Stimulated activated CD4-positive, alpha-beta T cell treated with anti-CD3 and anti-CD28 coated beads, Interleukin-4, amount 100 ng/mL, for 24 hours (primary cell): ENCODE measurements around the gene KRTAP10-12.

Experiments used
- DNase-seq: peaks from one replicate; pipeline ENCODE4 v3.0.0-alpha.2; 2020

The KRTAP10-12 gene

GRCh38 chr21:44712203-44713028, 15.4 kb downstream of the KRTAP10-12 start:
- DNase-seq, result no peak

GRCh38 chr21:44713130-44713529, 16.2 kb downstream of the KRTAP10-12 start:
- no peak for DNase-seq

GRCh38 chr21:44713846-44714245, 16.9 kb downstream of the KRTAP10-12 start:
- no peak for DNase-seq

DNA sequence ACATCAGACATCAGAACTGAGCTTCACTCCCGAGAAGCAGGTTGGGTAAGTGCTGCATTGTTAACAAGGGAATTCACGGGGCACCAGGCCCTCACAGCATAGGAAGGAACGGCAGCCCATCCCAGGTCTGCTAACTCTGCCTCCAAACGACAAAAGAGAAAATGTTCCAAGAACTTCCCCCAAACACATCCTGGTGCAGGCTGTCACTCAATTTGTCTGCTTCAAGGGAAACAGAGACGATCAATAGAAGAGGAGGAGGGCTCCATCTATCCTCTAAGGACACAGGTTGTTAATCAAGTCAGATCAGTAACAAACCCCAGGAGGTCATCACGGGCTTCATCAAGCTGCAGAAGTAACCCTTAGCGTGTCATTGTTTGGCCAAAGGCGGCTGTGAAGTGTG, 17.9 kb downstream of the KRTAP10-12 start:
- no peak for DNase-seq

- no peak for DNase-seq
These were observed 20.0 kb downstream of the KRTAP10-12 start for GRCh38 chr21:44716984-44717383.

- DNase-seq, result no peak
These were observed 21.1 kb downstream of the KRTAP10-12 start for GRCh38 chr21:44718093-44718492.

GRCh38 chr21:44718571-44718970, 21.6 kb downstream of the KRTAP10-12 start:
- DNase-seq, result no peak

- DNase-seq, result no peak
These were observed 23.2 kb downstream of the KRTAP10-12 start for GRCh38 chr21:44720170-44720569.

GRCh38 chr21:44722731-44723130, 25.8 kb downstream of the KRTAP10-12 start:
- no peak for DNase-seq

DNA sequence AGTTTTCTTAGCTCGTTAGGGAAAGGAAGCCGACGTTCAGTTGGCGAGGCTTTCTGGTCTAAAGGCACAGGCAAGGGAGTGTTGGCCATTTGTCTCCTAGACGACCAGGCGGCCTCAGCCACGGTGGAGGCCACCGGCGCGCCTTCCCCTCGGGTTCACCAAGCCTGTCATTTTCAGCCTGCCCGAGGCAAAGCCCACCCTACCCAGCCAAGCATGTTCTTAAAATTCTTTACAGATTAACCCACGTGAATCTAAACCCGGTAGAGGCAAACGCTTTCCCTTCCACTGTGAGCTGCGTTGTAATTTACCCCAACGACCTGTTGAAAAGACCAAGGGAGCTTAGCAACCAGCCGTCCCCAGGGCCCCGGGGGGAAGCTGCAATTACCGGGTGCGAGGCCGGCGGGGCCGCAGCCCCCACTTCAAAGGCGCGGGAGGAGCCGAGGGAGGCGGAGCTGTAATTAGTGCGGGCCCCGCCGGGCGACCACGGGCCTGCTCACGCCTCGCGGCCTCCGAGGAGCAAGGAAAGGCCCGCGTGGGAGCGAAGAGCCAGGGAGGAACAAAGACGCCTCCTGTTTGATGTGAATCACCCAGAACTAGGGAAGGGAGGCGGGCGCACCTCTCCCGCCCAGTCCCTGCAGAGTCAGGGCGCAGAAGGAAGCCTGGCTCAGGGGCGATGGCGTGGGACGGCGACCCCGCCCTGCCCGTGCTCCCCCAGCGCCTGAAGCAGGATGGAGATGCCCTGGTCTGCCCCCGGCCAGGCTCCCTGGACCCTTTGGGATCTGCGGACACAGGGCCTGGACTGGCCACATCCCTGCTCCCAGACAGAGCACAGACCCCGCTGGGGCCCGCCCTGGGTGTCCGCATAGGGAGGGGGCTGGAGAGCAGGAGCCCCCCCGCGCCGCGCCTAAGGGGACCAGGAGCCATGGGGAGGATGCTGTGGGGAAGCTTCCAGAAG, 26.5 kb downstream of the KRTAP10-12 start:
- no peak for DNase-seq

DNA sequence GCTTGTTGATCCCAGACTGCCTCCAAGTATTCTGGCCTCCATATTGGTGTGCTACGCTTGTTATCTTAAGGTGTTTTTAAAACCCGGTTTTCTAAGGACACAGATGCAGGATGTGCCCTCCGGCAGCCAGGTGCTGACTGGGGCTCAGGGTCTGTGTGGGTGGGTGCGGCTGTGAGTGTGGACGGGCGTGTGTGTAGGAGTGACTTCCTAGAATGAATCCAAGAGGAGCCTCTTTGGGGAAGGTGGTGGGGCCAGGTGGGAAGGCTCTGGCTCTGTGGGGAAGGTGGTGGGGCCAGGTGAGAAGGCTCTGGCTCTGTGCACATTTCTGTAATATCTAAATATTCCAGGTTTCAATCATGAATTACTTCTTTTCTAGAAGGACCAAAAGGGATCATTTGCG, 27.2 kb downstream of the KRTAP10-12 start:
- no peak for DNase-seq

DNA sequence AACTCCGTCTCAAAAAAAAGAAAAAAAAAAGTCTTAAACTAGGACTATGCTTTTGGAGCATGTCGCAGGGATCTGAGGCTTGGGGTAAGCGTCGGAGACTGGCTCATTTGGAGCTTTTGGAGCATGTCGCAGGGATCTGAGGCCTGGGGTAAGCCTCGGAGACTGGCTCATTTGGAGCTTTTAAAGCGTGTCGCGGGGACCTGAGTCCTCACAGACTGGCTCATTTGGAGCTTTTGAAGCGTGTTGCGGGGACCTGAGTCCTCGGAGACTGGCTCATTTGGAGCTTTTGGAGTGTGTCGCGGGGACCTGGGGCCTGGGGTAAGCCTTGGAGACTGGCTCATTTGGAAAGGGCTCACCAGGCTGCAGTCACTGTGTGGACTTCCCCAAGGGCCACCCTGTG, 28.0 kb downstream of the KRTAP10-12 start:
- no peak for DNase-seq

DNA sequence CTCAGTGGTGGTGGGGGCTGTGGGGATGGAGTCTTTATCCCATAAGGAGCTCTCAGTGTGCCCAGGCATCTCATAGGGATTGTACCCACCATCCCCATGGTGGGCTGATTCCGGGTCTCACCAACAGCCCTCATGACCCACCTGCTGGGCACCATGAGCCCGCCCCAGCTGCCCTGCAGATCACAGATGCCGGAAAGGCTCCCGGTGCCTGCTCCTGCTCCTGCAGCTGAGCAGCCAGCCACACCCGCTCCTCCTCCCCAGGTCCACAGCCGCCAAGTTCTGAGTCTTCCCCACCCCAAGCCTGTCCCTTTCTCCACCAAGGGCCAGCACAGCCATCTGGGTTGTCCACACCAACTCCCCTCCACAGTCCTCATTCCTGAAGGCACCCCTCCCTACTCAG, 29.9 kb downstream of the KRTAP10-12 start:
- DNase-seq, result no peak

DNA sequence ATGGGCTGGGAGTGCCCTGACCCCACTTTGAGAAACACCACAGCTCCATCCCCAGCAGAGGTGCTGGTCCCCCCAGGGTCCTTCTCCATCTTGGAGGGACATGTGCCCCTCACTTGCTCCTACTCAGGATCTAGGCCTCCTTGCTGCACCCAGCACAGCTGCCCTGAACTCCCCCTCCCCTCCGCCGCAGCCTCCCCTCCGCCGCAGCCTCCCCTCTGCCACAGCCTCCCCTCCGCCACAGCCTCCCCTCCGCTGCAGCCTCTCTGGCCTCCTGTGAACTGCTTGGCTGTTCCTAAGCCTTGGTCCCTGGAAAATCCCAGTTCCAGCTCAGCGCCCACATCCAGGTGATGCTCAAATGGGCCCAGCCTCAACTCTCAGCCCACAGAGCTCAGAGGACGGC, 30.3 kb downstream of the KRTAP10-12 start:
- no peak for DNase-seq

DNA sequence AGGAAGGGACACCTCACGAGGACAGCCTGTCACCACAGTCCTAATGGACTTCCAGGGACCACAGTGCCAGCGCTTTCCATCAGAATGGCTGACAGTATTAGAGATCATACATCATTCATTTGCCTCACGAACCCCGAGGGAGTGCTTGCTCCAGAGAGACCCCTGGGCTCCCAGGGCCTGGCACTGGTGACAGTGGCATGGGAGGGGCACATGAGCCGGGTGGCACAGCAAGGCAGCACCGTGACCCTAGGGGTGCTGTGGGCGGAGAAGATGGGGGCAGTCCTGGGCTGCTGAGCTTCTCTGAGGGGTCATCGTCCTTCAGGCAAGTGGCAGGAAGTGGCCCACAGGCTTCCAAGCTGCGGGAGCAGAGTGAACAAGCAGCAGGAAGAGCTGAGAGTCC, 30.8 kb downstream of the KRTAP10-12 start:
- DNase-seq, result no peak

DNA sequence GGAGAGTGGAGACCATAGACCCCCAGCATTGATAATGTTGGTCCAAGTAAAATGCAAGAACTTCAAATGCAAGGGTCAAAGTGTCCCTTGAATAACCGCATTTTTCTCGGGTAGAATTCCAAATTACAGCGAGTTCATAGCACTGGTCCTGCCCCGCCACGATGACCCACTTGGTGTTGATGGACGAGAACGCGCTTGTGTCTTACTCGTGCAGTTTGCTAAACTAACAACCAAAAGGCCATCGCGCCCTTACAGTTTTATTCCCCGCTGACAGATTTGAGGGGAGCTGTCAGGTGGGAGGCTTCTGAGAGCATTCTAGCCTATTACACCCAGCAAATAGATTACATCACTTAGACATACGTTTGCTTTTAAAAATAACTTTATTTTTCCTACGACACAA, 31.7 kb downstream of the KRTAP10-12 start:
- no peak for DNase-seq

DNA sequence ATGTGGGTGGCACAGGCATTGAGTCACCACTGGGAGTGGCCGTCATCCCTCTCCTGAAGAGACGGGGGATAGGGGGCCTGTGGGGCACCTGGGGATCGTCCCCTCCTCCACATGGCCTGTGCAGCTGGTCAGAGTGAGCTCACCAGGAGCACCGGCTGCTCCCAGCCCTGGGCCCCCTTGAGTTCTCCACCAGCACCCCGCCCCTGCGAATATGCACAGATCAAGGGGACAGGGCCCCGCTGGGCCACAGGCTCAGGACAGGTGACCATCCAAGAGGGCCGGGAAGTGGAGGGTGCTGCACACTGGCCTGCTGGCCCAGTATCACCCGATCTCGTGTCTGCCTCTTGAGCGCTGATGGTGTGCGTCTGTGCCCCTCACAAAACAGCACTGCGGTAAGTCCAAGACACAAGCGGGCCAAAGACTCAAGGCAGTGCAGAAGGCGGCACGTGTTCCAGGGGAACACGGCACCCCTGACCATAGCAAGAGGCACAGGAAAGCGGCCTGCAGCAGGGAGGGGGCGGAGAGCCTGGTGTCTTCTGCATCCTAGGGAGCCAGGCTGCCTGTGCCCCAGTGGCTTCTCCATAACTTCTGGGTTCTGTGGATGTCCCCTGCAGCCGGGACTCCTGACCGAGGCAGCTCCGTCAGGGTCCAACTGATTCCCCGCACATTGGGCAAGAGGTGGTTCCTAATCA, 32.5 kb downstream of the KRTAP10-12 start:
- no peak for DNase-seq

DNA sequence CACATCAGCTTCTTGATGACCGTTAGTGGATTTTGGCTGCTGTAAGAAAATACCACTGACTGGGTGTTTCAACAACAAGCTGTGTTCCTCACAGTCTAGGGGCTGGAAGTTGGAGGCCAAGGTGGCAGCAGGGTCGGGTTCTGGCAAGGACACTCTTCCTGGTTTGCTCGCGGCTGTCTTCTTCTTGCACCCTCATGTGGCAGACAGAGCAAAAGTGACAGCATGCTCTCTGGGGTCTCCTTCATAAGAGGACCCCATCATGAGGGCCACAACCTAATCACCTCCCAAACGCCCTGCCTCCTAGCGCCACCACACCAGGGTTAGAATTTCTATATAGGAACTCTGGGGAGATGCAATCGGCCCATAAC, 33.0 kb downstream of the KRTAP10-12 start:
- DNase-seq, result no peak

- DNase-seq, result no peak
These were observed 34.1 kb downstream of the KRTAP10-12 start for GRCh38 chr21:44730951-44731579.

DNA sequence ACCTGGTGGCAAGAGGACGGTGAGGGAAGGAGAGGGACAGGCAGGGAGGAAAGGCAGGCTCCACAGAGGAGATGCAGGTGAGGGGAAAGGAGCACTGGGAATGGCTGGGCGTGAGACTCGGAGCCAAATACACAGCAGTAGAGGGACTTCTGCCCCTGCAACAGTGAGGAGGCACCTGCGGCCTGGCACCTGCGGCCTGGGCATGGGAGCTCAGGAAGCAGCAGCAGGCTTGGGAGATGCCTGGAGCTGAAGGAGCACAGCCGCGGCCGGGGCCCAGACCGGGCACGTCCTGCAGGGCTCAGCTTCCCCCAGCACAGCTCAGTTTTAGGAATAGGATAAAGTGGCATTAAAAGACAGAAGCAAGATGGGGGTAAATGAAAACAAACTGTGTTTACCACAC, 35.3 kb downstream of the KRTAP10-12 start:
- no peak for DNase-seq

GRCh38 chr21:44732956-44733355, 36.0 kb downstream of the KRTAP10-12 start:
- no peak for DNase-seq

- no peak for DNase-seq
These were observed 37.2 kb downstream of the KRTAP10-12 start for GRCh38 chr21:44734026-44734745.
